MM.1S (cell line): ENCODE results near the gene SSBP1.

Source experiments
- DNase-seq: peaks from one replicate; pipeline ENCODE4 v3.0.0-alpha.2; 2015
- H2AFZ ChIP-seq: fragments of 300-600 bp; sonication (generic); 2 replicates; pipeline ENCODE4 v1.6.0; 2016; ENCODE audit warnings: antibody characterized with exemption, low read length
- H3F3A ChIP-seq: fragments of 300-600 bp; sonication (generic); 2 replicates; pipeline ENCODE4 v1.6.1; 2016; ENCODE audit warnings: mild to moderate bottlenecking, antibody characterized with exemption, low read length, moderate library complexity, mixed read lengths; ENCODE audit not compliant: insufficient read depth
- H3K27ac ChIP-seq: fragments of 300-600 bp; sonication (generic); 2 replicates; pipeline ENCODE4 v1.5.1; 2016; ENCODE audit warnings: mild to moderate bottlenecking, low read length
- H3K27me3 ChIP-seq: fragments of 300-600 bp; sonication (generic); replicated peaks from 2 replicates; pipeline ENCODE4 v1.6.0; 2016; ENCODE audit warnings: low read length; ENCODE audit not compliant: insufficient read depth
- H3K36me3 ChIP-seq: fragments of 300-600 bp; sonication (generic); replicated peaks from 2 replicates; pipeline ENCODE4 v1.6.1; 2016; ENCODE audit warnings: mild to moderate bottlenecking, low read length, mixed read lengths; ENCODE audit not compliant: insufficient read depth
- H3K4me1 ChIP-seq: fragments of 300-600 bp; sonication (generic); 2 replicates; pipeline ENCODE4 v1.6.1; 2016; ENCODE audit warnings: low read length, mixed read lengths
- H3K4me2 ChIP-seq: fragments of 300-600 bp; sonication (generic); 2 replicates; pipeline ENCODE4 v1.6.0; 2016; ENCODE audit warnings: low read depth, low read length
- H3K4me3 ChIP-seq: fragments of 300-600 bp; sonication (generic); 2 replicates; pipeline ENCODE4 v1.5.1; 2016; ENCODE audit warnings: low read length, mixed read lengths
- H3K79me2 ChIP-seq: fragments of 300-600 bp; sonication (generic); 2 replicates; pipeline ENCODE4 v1.6.1; 2016; ENCODE audit warnings: mixed run types, low read length, mixed read lengths
- H3K9ac ChIP-seq: fragments of 300-600 bp; sonication (generic); 2 replicates; pipeline ENCODE4 v1.6.1; 2016; ENCODE audit warnings: low read length, mixed read lengths
- H3K9me2 ChIP-seq: fragments of 300-600 bp; sonication (generic); replicated peaks from 2 replicates; pipeline ENCODE4 v1.6.1; 2016; ENCODE audit warnings: mild to moderate bottlenecking, low read length, mixed read lengths; ENCODE audit not compliant: insufficient read depth
- H3K9me3 ChIP-seq: fragments of 300-600 bp; sonication (generic); replicated peaks from 2 replicates; pipeline ENCODE4 v1.6.1; 2016; ENCODE audit warnings: mild to moderate bottlenecking, low read length, mixed read lengths; ENCODE audit not compliant: insufficient read depth
- H4K20me1 ChIP-seq: fragments of 300-600 bp; sonication (generic); 2 replicates; pipeline ENCODE4 v1.6.1; 2016; ENCODE audit warnings: mild to moderate bottlenecking, low read length, moderate library complexity, mixed read lengths; ENCODE audit not compliant: insufficient read depth
- CTCF ChIP-seq: fragments of 300-600 bp; sonication (generic); IDR thresholded peaks from 2 replicates; pipeline ENCODE4 v1.5.1; 2016; ENCODE audit warnings: antibody characterized with exemption, low read length, mixed read lengths
- EZH2 ChIP-seq: fragments of 300-600 bp; sonication (generic); optimal IDR thresholded peaks from 2 replicates; pipeline ENCODE3; 2017; ENCODE audit warnings: low read depth, mild to moderate bottlenecking, antibody characterized with exemption, low read length, mixed read lengths
- EZH2phosphoT487 ChIP-seq: fragments of 300-600 bp; sonication (generic); IDR thresholded peaks from 2 replicates; pipeline ENCODE4 v1.6.1; 2018; ENCODE audit warnings: antibody characterized with exemption, low read length

The SSBP1 gene

GRCh38 chr7:141789917-141790316, 51.8 kb downstream of the SSBP1 start, which contains the start of gene TAS2R5:
Gene TAS2R5 (plus strand): TSS chr7:141790217. CDS start chr7:141790362, 145 bp downstream.
- Histone ChIP-seq H4K20me1 (no peaks in the 10 kb centered on the region), H3K4me2 (no peak within 1 kb of the TSS), H3K4me1 (no peaks in the 10 kb centered on the region), H3K27ac (no peak within 1 kb of the TSS), H3K4me3 (no peak within 1 kb of the TSS), H3K36me3 (no peaks in the 10 kb centered on the region), H2AFZ (no peak within 1 kb of the TSS), H3F3A (no peaks in the 10 kb centered on the region), H3K79me2 (no peaks in the 10 kb centered on the region), H3K9ac (no peak within 1 kb of the TSS), H3K27me3 (no peaks in the 10 kb centered on the region), H3K9me3 (no peaks in the 10 kb centered on the region), H3K9me2 (no peaks in the 10 kb centered on the region)
- TF ChIP-seq EZH2phosphoT487: no peak
- TF ChIP-seq CTCF: no peak
- TF ChIP-seq EZH2: no peak
- no peak for DNase-seq

DNA sequence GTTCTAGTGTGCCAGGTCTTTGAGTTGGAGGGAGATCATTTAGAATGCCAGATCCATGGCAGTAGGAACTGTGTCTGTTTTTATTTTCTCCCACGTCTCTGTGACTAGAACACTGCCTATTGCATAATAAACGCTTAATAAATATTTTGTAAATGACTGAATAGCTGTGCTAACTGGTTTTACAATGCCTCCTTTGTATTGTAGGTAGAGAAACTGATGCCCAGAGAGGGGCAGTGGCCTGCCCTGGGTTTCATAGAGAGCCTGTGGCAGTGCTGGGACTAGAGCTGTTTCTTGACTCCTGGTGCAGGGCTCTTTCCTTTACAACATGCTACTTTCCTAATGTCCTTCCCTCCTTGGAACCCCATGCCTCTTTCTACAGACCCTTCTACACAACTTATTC, 54.4 kb downstream of the SSBP1 start:
- no peak overlapping the region for H3K4me3 ChIP-seq
- no peaks in the 10 kb centered on the region for H3F3A ChIP-seq
- H3K4me2 ChIP-seq: no peak overlapping the region
- H3K9me2 ChIP-seq: no peaks in the 10 kb centered on the region
- H3K9me3 ChIP-seq: no peaks in the 10 kb centered on the region
- H3K27me3 ChIP-seq: no peaks in the 10 kb centered on the region
- no peak for DNase-seq
- no peak overlapping the region for H3K9ac ChIP-seq
- no peak overlapping the region for H3K27ac ChIP-seq
- no peaks in the 10 kb centered on the region for H3K36me3 ChIP-seq
- H3K4me1 ChIP-seq: no peaks in the 10 kb centered on the region
- no peak for TF ChIP-seq EZH2phosphoT487
- TF ChIP-seq CTCF: no peak
- no peak for TF ChIP-seq EZH2
- no peak overlapping the region for H2AFZ ChIP-seq
- no peaks in the 10 kb centered on the region for H4K20me1 ChIP-seq
- no peaks in the 10 kb centered on the region for H3K79me2 ChIP-seq
